Vagina (tissue), 2 donors: ENCODE results near the gene PRRX1. TPM values are rescaled to one million over a fixed set of nuclear protein-coding genes. Genes with fewer than 3 reads are reported as not detected.

Experiments used
- DNase-seq, 2 donors: peaks; one replicate each; pipeline ENCODE4 v3.0.0-alpha.2; 2017; ENCODE audit errors: extremely low spot score in 2 of 2
- H3K27ac ChIP-seq: fragments of 200-600 bp; sonication (generic); one replicate; pipeline ENCODE4 v1.5.1; 2019
- H3K27me3 ChIP-seq: fragments of 200-600 bp; sonication (generic); one replicate; pipeline ENCODE4 v1.5.1; 2019
- H3K36me3 ChIP-seq, 2 donors: fragments of 200-600 bp; sonication (generic); one replicate each; pipeline ENCODE4 v1.5.1; 2017 to 2019
- H3K4me1 ChIP-seq: fragments of 200-600 bp; sonication (generic); one replicate; pipeline ENCODE4 v1.5.1; 2019
- H3K4me3 ChIP-seq, 2 donors: fragments of 200-600 bp; sonication (generic); 1 replicate in 1 of 2; 2 replicates in 1 of 2; pipeline ENCODE4 v1.5.1; 2016 to 2019
- H3K9me3 ChIP-seq: fragments of 200-600 bp; sonication (generic); one replicate; pipeline ENCODE4 v1.5.1; 2019
- CTCF ChIP-seq, 3 experiments: fragments of 450-650 bp in 2 of 3; fragments of 200-600 bp in 1 of 3; sonication (generic) in 1 of 3; IDR thresholded peaks; one replicate each; pipeline ENCODE4 v1.5.1; 2017 to 2019; ENCODE audit warnings: antibody characterized with exemption in 3 of 3, mild to moderate bottlenecking in 2 of 3, moderate library complexity in 2 of 3
- POLR2A ChIP-seq, 2 donors: fragments of 450-650 bp; IDR thresholded peaks; one replicate each; pipeline ENCODE4 v1.6.1; 2017; ENCODE audit warnings: antibody characterized with exemption in 2 of 2, mild to moderate bottlenecking in 2 of 2, moderate library complexity in 2 of 2
- POLR2AphosphoS5 ChIP-seq, 2 donors: sonication (generic); formaldehyde crosslinking; IDR thresholded peaks; one replicate each; pipeline ENCODE4 v1.9.0; 2017; ENCODE audit warnings: antibody characterized with exemption in 2 of 2, mild to moderate bottlenecking in 2 of 2, low read depth in 1 of 2; ENCODE audit not compliant: insufficient read depth in 1 of 2
- intact Hi-C: fragments of 100-400 bp; cut with DNase I; formaldehyde crosslinking; loops from one replicate; pipeline ENCODE4 v1.15.1; 2023
- total RNA-seq: library from RNA; depleted of rRNA; stranded (reverse); fragments of >200 nt; gene quantifications from one replicate; pipeline ENCODE4 v1.2.3, GENCODE V29; 2016

The PRRX1 gene
- total RNA-seq, 1 donor from 2014 or later: 108 TPM

GRCh38 chr1:170668209-170669106 is 4.5 kb downstream of the PRRX1 start:
- intact Hi-C loops: loop anchor here (10.0 kb wide), 1 partner anchor 454 kb away; no protein-coding TSS in a partner anchor
- no peak for DNase-seq
- H3K9me3 ChIP-seq: no peaks in the 10 kb centered on the region
- peak overlapping the region; percentile 99 for H3K27ac ChIP-seq
- H3K36me3 ChIP-seq: no peaks in the 10 kb centered on the region
- TF ChIP-seq POLR2AphosphoS5 (IDR thresholded peaks at IDR 0.05; ENCODE audit: insufficient read depth in 1 of 2, low read depth in 1 of 2) (peak in 1 of 2 donors; percentile 69), POLR2A (IDR thresholded peaks at IDR 0.05) (no peak)
- peak overlapping the region; percentile 75 to 91 for H3K4me3 ChIP-seq
- peaks cover 21% of the 10 kb centered on the region for H3K4me1 ChIP-seq
- H3K27me3 ChIP-seq: no peaks in the 10 kb centered on the region

DNA sequence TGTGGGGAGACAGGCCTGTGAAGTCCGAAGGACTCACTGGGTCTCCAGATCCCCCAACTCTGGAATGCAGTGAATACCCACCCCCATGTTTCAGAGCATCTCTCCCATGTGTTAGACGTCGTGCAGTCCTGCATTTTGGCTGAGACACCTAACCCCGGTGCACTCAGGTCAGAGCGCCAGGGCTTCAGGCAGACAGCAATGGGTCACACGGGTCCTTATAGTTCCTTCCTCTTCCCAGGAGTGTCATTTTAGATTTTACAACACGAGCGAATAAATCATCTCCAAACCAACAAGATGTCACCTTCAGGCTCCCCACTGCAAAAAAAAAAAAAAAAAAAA is 5.1 kb downstream of the PRRX1 start:
- H3K4me3 ChIP-seq: peak overlapping the region; percentile 75 to 91
- H3K36me3 ChIP-seq: no peaks in the 10 kb centered on the region
- TF ChIP-seq POLR2AphosphoS5 (IDR thresholded peaks at IDR 0.05; ENCODE audit: insufficient read depth in 1 of 2, low read depth in 1 of 2) (no peak), POLR2A (IDR thresholded peaks at IDR 0.05) (no peak), CTCF (IDR thresholded peaks at IDR 0.05) (no peak)
- peak overlapping the region; percentile 99 for H3K27ac ChIP-seq
- H3K9me3 ChIP-seq: no peaks in the 10 kb centered on the region
- no peaks in the 10 kb centered on the region for H3K27me3 ChIP-seq
- intact Hi-C loops: loop anchor here (10.0 kb wide), 1 partner anchor 454 kb away; no protein-coding TSS in a partner anchor
- peaks cover 26% of the 10 kb centered on the region for H3K4me1 ChIP-seq
- DNase-seq: no peak

DNA sequence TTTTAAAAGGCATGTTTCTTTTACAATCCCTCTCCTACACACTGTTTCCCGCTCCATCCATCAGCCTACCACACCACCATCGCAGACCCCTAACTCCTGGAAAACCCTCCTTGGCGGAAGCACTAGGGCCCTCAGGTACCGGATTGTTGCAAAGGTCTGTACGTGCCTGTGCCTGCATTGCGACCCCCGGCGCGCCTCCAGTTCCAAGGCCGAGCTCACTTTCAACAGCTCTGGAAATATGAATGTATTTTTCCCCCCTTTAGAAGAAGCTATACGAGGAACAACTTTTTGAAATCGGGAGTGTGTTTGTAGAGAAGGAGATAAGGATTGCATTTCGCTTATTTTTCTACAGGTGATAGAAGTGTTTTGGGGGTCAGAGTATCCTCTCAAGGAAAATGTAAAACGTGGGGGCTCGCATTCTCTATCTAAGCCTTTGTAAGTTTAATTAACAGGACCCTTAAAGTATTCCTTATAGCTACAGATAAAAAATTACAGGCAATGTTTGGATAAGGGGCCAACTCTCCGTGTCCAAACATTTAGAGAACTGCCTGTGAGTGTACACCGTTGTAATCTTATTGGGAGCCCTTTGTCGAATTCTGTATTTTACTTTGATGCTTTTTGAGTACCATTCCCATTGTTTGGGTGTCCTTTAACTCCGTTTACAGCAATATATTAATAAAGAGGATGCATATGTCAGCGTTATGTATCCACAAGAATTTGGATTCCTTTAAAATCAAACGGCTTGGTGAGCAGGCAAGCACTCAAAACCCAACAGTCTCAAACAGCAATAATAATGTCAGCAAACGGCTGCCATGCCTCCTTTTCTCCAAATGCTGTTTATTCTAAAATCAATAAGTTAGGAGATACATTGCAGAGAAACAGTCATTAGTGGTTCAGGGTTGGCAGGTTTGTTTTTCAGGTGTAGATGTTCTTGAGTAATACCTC is 5.9 kb downstream of the PRRX1 start:
- no peak for DNase-seq
- H3K4me3 ChIP-seq: peak overlapping the region; percentile 28 to 91
- peak overlapping the region; percentile 99 for H3K27ac ChIP-seq
- H3K9me3 ChIP-seq: no peaks in the 10 kb centered on the region
- H3K27me3 ChIP-seq: no peaks in the 10 kb centered on the region
- TF ChIP-seq POLR2A (IDR thresholded peaks at IDR 0.05) (no peak), POLR2AphosphoS5 (IDR thresholded peaks at IDR 0.05; ENCODE audit: insufficient read depth in 1 of 2, low read depth in 1 of 2) (no peak), CTCF (IDR thresholded peaks at IDR 0.05) (no peak)
- no peaks in the 10 kb centered on the region for H3K36me3 ChIP-seq
- peaks cover 34% of the 10 kb centered on the region for H3K4me1 ChIP-seq
- intact Hi-C loops: loop anchor here (10.0 kb wide), 1 partner anchor 455 kb away; no protein-coding TSS in a partner anchor

GRCh38 chr1:170670802-170671628 is 7.1 kb downstream of the PRRX1 start:
- Histone ChIP-seq H3K9me3 (no peaks in the 10 kb centered on the region), H3K27me3 (no peaks in the 10 kb centered on the region), H3K36me3 (no peaks in the 10 kb centered on the region), H3K4me3 (peak overlapping the region; percentile 28 to 91), H3K4me1 (peaks cover 42% of the 10 kb centered on the region), H3K27ac (peak overlapping the region; percentile 99)
- intact Hi-C loops: no loop called here
- no peak for DNase-seq
- TF ChIP-seq CTCF (IDR thresholded peaks at IDR 0.05): peak; percentile 20 to 65 (median 62)
- TF ChIP-seq POLR2AphosphoS5 (IDR thresholded peaks at IDR 0.05; ENCODE audit: insufficient read depth in 1 of 2, low read depth in 1 of 2): peak in 1 of 2 donors; percentile 51
- TF ChIP-seq POLR2A (IDR thresholded peaks at IDR 0.05): no peak
